ENCODE data around the gene JARID2. TPM values are rescaled to one million over a fixed set of nuclear protein-coding genes. Genes with fewer than 3 reads are reported as not detected.

Gene JARID2
- total and polyA plus RNA-seq, 9 of the 15 experiments (the other 6 are each of a cell fraction or from before 2014, with no cell fraction given), result 5.0 to 29.0 (median 15.6) TPM

- Histone ChIP-seq H3K9me3 (replicated peaks; ENCODE audit: control insufficient read depth, insufficient read depth, low read depth, low read length) (no peaks in the 10 kb centered on the region), H3K4me2 (ENCODE audit: insufficient read depth, low read length) (no peak overlapping the region), H2AFZ (ENCODE audit: low read depth, low read length) (no peak overlapping the region), H3K9me1 (ENCODE audit: control insufficient read depth, insufficient read depth, low read length) (no peaks in the 10 kb centered on the region), H4K20me1 (replicated peaks; ENCODE audit: control insufficient read depth, insufficient read depth, low read length) (no peaks in the 10 kb centered on the region), H3K36me3 (ENCODE audit: control insufficient read depth, insufficient read depth, low read length) (peaks cover 87% of the 10 kb centered on the region; the same call in 2 of the 3 replicates), H3K4me1 (replicated peaks in 1 of 2; ENCODE audit: control insufficient read depth in 2 of 2, insufficient read depth in 2 of 2, low read length in 2 of 2) (peaks cover 0 to 5% of the 10 kb centered on the region in 2 experiments; a peak in 1 of 5 replicates), H3K27ac (ENCODE audit: extremely low read depth, low read depth, low read length) (no peak overlapping the region), H3K79me2 (ENCODE audit: control insufficient read depth, insufficient read depth, low read length) (no peaks in the 10 kb centered on the region), H3K9ac (ENCODE audit: insufficient read depth in 1 of 2, low read depth in 2 of 2, low read length in 2 of 2) (no peak overlapping the region), H3K27me3 (ENCODE audit: control insufficient read depth in 2 of 2, insufficient read depth in 2 of 2, low read length in 2 of 2) (no peaks in the 10 kb centered on the region), H3K4me3 (no peak overlapping the region)
- intact Hi-C loops (cut with micrococcal nuclease), result no loop called here
- no peak for FAIRE-seq
- no peak for ATAC-seq
- in situ Hi-C loops (cut with MboI), result no loop called here
- TF ChIP-seq SUPT5H (IDR thresholded peaks at IDR 0.05) (0 out of 2 replicates have a peak, but pooled peaks have one; percentile 23), MTA3 (IDR thresholded peaks at IDR 0.05; ENCODE audit: borderline replicate concordance) (no peak), POLR2G (IDR thresholded peaks at IDR 0.05; ENCODE audit: low read depth, low read length) (peak; percentile 54; the same call in 1 of the 2 replicates), RBM22 (IDR thresholded peaks at IDR 0.05; ENCODE audit: low read depth, low read length, poor library complexity, severe bottlenecking) (peak; percentile 83), MXD1 (CRISPR knock-in tag; IDR thresholded peaks at IDR 0.05; ENCODE audit: borderline replicate concordance, poor library complexity, severe bottlenecking) (no peak)
- ChIA-PET CTCF (ENCODE audit: low intra/inter-chr PET ratio) (no interaction called here), POLR2A (interaction anchor here (0.5 to 1.2 kb wide), 5 partner anchors 13 to 555 kb away, joined by 3 to 4 read pairs (median 3); no protein-coding TSS in a partner anchor)
- no TSS peak for BruUV-seq (replicated peaks)
- no peak for DNase-seq (ENCODE audit: extremely low read depth in 1 of 4, low spot score in 3 of 4)
- 93% methylated on average over 9 of the region's 9 CpGs for WGBS (ENCODE audit: insufficient coverage, low coverage, missing lambda C conversion rate)
Measured at GRCh38 chr6:15522026-15522425, 276.2 kb downstream of the JARID2 start.

Measured in K562 (cell line).